ENCODE results near the gene CCR6.

The CCR6 gene

DNA sequence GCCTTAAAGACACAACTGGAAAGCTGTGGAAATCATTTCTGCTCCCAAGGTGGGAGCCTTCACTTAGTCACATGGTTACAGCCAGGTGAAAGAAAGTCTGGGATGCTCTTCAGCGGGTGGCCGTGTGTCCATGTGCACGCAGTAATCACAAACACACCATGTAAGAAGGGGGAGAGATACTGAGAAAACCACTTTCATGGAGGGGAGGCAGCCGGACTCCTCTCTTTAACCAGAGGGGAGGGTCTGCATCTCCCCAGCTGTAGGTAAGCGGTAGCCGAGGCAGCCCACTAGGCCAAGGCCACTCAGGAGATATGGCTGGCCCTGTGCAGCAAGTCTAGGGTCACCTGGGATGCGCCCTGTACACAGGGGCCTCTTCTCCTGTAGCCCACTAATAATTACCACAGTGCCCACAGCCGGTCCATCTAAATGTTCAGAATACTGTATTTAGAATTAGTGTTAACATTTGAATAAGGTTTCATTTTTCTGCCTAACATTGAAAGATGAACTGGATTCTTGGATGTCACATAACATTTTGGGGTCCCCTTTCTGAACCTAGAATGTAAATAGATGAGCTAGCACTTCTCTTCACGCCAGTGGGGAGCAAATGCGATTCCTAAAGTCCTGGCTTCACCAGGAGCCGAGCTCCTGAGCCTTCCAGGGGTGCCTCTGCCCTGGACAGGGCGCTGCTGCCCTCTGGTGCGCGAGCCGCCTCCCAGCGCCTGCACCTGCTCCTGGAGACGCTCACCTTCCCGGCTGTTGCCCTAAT, 19.0 kb downstream of the CCR6 start:
- no peak overlapping the region for H3K4me3 ChIP-seq (ENCODE audit: low read length)
- peak; percentile 37 for TF ChIP-seq CTCF (conservative IDR thresholded peaks at IDR 0.05; ENCODE audit: low read length)
- DNase-seq (ENCODE audit: low read depth): no peak

DNA sequence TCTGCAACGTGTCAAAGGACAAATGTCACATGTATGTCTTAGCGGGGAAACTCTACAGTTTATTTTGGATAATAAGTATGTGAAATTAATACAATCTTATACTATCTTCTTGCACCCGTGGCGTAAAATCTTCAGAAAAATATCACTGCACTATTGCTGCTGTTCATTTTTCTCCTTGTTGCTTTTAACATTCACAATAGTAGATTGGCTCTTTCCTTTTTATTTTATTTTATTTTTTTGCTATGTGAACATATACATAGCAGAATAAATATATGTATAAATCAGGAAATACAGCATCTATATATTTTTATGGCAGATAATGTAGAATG, 19.5 kb downstream of the CCR6 start:
- no peak for DNase-seq (ENCODE audit: low read depth)
- TF ChIP-seq CTCF (conservative IDR thresholded peaks at IDR 0.05; ENCODE audit: low read length): no peak
- H3K4me3 ChIP-seq (ENCODE audit: low read length): no peak overlapping the region

DNA sequence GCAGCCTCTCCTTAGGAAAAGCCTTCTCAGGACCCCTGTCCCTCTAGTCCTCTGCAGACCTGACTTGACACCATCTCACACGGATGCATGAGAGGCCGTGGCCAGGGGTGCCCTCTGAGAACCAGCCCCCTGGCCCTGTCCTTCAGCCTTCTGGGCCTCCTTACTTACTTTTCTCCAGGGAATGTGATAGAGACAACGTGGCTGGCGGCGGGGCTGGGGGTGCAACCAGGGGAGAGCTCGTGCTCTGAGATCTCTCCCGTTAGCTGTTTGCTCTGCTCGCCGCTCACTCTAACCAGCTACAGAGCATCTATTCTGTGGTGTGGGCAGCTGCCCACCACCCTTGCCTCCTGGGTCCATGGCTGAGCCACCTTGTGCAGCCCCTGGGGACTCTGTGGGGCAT, 20.1 kb downstream of the CCR6 start:
- H3K4me3 ChIP-seq (ENCODE audit: low read length): no peak overlapping the region
- DNase-seq (ENCODE audit: low read depth): no peak
- TF ChIP-seq CTCF (conservative IDR thresholded peaks at IDR 0.05; ENCODE audit: low read length): no peak

GRCh38 chr6:167145461-167145860, 22.6 kb downstream of the CCR6 start:
- no peak for TF ChIP-seq CTCF (conservative IDR thresholded peaks at IDR 0.05; ENCODE audit: low read length)
- no peak for DNase-seq (ENCODE audit: low read depth)
- no peak overlapping the region for H3K4me3 ChIP-seq (ENCODE audit: low read length)

DNA sequence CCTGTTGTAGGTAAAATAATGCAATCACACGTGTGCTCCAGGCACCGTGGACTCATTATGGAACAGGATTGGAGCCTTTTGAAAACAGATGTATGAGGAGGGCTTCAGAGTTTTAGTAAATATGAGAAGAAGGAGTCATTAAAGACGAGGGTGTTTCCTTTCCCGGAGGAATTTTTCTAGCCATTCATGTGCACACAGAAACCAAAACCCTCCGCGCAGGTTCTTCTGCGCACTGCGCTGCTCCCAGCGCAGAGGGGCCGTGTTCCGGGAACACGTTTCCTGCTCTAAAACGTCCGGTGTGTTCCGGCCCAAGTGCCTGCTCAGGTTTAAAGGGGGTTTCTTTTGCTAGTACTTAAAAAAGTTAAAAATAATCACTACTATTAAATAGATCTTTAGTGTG, 23.2 kb downstream of the CCR6 start:
- TF ChIP-seq CTCF (conservative IDR thresholded peaks at IDR 0.05; ENCODE audit: low read length): no peak
- H3K4me3 ChIP-seq (ENCODE audit: low read length): no peak overlapping the region
- DNase-seq (ENCODE audit: low read depth): no peak

DNA sequence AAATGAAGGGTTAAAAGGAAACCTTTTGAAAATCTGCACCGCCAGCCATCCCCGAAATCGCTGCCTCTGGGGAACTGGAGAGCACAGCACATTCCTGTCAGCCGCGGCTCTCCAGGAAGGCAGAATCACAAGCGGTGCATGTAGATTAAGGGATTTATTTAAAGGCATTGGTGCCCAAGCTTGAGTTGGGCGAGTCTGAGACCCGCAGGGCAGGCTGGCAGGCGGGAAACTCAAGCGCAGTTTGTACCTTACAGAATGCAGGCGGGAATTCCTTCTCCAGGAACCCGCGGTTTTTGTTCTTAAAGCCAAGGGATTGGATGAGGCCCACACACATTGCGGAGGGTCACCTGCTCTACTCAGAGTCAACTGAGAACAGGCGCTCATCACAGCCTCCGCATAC, 24.1 kb downstream of the CCR6 start:
- H3K4me3 ChIP-seq (ENCODE audit: low read length): no peak overlapping the region
- DNase-seq (ENCODE audit: low read depth): no peak

More for the DNA sequence above, 24.1 kb downstream of the CCR6 start:
- TF ChIP-seq CTCF (conservative IDR thresholded peaks at IDR 0.05; ENCODE audit: low read length): no peak
